Activated CD4-positive, alpha-beta T cell treated with anti-CD3 and anti-CD28 coated beads, Interleukin-2, Interleukin-6, amounts not matched to agents 100 ng/mL and 50 ng/mL, durations not matched to agents 16 hours and 8 hours (primary cell): ENCODE data around the gene KLF7.
A peak's percentile ranks its signal among the peaks of the same experiment; 100 is the strongest.

Experiments used
- DNase-seq: peaks from one replicate; pipeline ENCODE4 v3.0.0-alpha.2; 2020

KLF7 gene

DNA sequence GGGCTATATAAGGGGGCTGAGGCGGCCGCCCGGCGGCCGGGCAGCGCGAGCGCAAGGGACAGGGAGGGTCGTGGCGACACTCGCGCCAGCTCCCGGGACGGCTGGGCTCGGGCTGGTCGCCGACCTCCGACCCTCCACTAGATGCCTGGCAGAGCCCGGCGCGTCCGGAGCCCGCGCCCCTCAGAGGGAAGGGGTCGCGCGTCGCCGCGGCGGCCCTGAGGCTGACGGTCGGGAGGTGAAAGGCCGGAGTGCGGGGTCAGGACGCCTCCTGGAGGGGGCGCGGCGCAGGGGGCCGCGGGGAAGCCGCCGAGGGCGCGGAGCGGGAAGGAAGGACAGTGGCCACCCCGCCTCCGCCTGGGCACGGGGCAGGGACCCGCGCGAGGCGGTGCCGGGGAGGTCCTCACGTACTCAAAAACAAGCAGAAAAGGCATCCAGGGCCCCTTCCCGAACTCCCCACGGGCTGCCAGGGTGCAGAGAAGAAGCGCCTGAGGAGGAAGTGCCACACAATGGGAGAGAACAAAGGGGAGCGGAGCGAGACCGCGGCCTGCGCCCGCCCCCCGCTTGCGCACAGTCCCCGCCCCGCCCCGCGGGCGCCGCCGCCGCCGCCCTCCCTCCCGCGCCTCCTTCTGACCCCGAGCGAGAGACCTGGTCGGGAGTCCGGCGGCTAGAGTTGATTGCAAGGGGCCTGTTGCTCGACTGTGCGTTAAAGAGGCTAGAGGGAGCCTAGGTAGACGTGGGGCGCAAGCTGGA, 776 bp upstream of the KLF7 start:
- DNase-seq, result peak; percentile 64

DNA sequence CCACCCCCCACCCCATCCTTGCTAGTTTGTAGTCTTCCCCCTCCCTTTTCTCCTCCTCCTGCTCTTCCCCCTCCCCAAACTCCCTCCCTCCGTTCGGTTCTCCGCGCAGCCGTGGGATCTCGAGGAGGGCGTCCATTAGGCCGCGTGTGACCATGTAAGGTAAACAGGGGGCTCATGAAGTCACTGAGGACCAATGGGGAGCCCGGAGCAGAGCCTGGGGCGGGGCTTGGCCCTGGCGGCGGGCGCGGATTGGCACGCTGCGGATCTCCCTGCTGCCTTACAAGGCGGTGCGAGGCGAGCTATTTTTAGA, 246 bp upstream of the KLF7 start:
- peak; percentile 97 for DNase-seq

DNA sequence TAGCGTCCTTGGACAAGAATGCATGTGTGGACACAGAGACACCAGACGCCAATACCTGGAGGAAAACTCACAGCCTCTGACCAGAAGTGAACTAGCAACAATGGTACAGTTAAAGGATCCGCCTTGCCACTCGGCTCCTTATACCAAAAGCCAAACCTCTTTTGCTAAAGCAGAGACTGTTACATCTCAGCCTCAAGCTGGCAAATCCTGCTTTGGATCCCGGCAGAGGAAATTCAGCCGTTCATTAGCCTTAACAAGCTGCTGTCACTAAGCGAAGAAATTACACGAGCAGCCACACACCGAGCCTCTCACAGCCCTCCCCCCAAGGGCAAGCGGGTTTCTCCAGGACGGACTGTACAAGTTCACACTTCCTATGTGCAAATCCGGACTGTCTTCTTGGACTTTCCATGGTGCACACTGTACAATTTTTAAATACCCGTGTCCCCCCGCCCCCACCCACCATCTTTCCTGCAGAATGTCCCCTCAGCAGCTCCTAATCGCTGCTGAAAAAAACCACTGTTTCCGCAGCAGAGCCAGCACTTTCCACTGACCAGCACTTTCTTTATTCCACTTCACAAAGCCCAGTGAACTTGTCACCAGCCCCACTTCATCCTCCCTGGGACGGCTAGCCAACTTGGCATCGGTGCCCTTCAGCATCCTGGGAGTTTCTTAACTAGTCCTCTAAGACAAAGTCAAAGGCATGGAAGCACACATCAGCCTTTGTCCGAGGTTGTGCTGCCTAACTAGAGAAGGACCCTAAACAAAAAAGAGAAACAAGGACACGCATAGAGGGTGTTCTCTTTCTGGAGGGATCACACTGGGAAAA, 1.5 kb downstream of the KLF7 start:
- DNase-seq, result no peak

DNA sequence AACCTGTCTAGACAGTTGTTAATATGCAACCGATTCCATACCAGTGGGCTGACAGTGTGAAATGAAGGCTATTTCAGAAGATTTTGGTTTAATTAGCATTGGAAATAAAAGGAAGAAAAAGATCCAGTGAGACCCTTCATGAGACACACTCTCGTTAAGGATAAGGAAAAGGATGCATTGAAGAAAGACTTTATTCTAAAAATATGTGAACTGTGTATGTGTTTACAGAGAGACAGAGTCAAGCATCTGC, 2.1 kb downstream of the KLF7 start:
- DNase-seq, result no peak

DNA sequence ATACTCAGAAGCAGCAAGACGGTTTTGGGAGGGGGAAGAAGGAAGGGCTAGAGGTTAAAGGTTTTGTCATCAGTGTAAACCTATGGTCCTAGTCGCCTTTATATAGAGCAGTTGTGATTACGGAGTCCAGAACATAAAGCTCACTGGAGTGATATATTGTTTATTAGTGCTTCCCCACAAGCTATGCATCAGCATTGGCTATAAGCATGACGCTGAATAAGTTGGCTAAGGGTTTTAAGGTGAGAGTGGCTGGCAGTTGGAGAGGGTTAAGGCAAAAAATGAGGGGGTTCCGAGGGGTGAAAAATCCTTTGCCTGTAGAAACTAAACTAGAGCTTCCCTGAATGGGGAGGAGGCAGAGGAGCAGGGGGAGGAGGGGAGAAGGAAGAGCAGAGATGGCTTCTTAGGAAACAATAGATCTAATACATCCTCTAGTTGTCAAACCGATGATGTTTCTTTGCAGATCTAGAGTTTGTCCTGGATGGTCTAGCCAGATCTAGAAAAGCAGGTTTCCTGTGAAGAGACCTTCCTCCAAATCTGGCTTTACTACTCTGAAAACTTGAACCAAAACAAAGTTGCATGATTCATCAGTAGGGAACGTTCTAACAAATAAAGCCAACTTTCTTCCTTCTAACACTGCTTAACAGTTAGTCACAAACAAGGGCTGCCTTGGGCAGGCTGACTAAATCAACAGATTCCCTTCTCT, 2.5 kb downstream of the KLF7 start:
- DNase-seq, result peak; percentile 50

DNA sequence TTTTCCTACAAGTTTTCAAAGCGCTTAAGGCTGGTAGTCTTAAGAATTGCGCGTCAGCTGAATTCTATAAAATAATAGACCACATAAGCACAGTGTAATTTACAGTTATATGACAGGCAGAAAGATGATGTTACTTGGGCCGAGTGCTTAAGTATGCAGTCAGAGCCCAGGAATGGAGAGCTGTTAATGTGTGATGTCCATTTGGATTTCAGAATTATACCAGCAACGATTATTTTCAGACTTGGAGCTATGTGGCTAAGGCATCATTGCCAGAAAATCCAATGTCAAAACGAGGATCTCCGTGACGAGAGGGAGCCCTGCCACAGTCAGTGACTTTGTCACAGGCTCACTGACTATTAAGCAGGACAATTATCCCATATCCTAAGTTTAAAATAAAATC, 3.4 kb downstream of the KLF7 start:
- no peak for DNase-seq

DNA sequence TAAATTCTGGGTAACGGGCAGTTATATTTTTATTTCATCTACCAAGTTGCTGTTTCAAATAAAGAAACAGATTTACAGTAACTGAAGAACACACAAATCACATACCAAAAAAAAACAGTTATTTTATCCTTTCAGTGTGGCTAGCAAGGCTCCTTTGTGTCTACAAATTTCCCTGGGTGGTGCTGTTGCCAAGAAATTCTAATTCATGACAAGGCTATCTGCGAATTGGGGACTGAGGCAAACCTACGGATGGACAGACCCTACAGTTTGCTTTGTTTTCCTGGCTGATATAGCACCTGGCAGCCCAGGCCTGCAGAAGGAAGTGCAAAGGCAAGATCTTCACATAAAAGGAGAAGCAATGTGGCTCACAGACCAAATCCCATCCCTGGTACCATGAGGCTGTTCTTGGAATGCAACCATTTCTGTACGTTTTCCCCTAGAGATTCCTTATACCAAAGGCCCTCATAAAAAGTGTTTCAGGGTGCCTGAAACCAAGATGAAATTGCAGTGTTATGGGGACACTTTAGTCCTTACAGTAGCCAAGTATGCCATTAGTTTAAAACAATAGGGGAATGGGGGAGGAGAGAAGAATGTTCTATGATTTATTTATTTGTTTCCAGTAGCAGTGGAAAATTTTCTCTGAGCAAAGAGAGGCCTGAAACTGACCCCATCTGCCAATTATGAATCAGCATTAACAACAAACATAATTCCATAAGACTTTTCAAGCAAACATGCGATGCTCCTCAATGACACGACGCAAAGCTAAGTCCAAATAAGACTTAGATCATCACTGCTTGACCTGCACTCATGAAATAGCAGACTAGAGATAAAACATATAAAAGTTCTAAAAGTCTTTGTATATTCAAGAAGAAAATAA, 4.3 kb downstream of the KLF7 start:
- no peak for DNase-seq

DNA sequence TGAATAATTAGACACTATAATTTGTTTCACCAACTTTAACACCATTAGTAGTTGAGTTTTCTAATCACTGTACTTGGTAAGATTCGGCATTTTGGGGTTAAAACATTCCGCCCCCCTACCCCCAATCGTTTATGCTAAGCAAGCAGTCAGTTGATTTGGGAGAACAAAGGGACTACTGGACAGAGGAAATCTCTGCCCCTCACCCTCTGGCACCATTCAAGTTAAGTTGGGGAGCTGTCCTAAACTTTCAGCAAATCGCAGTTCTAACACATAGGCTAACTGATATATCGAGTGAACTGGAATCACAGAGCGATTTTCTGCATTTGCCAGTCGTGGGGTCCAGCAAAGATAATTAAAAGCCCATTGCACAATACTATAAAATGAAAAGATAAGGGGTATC, 5.6 kb downstream of the KLF7 start:
- DNase-seq, result no peak

DNA sequence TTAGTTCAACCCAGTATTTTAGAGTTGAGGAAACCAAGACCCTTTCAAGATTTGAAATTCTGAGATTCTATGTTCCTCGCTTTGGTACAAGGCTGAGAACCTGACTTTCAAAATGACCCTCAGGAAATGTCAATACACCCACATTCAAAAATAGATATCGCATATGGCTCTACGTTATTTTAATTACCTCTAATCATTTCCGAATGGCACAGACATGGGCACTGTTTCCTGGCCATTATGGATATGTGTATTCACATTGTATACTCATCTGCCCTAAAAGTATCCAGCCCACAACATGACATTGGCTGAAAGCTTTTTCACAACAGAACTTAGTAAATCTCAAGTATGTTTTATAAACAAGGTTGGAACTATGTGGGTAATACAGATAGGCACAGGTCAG, 6.7 kb downstream of the KLF7 start:
- no peak for DNase-seq

DNA sequence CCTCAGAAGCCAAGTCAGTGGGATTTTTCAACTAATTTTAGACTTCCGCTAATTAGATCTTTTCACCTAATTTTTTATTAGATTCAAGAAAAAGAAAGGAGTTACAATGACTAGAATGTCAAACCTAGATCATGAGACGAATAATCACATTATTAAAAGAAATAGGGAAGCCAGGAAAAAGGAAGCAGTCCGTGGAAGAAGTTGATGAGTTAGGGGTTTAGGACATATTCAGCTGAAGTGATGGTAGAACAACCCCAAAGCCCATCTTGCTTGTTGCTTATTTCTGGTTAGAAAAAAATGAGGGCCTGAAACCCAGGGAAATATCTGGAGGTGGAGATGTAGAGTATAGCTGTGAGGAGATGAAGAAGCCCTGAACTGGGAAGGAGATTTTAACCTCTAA, 8.0 kb downstream of the KLF7 start:
- DNase-seq, result no peak

DNA sequence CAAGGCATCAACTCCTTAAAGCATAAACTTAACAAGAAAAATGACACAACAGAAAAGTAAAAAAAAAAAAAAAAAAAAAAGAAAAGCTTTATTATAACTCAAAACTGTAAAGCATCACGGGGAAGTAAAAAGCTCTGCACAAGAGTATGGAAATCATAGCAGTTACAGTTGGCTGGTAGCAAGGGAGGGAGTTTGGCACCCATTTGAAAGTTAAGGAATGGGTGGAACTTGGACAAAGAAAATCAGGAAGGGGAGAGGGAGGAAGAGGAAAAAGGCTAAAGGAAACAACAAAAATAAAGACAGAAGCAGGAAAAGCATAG, 8.6 kb downstream of the KLF7 start:
- DNase-seq, result no peak

DNA sequence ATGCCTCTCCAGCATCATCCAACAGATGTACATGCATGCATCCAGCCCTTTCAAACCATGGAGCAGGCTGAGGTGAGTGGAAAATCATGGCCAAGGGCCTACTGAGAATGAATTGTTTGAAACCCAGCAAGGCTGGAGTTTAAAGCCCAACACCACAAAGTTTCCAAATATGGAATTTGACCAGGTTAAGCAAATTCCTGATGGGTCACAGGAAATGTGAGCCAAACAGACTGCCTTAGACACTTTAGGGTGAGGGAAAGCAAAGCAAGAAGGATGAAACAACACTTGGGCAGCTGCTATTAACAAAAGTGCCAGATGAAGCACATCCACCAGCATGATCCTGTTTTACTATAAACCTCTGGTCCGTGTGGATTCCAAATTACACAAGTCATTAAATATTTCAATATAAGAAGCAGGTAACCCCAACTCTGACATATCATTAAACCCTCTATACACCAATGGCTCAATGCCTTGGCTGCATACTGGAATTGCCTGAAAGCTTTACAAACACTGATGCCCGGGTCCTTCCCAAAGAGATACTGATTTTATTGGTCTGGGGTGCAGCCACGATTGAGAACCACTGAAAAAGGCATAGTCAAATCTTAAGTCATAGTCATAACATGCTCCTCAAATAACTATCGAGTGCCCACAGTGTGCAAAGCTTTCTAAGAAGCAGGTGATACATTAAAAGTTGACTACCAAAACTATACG, 9.1 kb downstream of the KLF7 start:
- peak; percentile 82 for DNase-seq

DNA sequence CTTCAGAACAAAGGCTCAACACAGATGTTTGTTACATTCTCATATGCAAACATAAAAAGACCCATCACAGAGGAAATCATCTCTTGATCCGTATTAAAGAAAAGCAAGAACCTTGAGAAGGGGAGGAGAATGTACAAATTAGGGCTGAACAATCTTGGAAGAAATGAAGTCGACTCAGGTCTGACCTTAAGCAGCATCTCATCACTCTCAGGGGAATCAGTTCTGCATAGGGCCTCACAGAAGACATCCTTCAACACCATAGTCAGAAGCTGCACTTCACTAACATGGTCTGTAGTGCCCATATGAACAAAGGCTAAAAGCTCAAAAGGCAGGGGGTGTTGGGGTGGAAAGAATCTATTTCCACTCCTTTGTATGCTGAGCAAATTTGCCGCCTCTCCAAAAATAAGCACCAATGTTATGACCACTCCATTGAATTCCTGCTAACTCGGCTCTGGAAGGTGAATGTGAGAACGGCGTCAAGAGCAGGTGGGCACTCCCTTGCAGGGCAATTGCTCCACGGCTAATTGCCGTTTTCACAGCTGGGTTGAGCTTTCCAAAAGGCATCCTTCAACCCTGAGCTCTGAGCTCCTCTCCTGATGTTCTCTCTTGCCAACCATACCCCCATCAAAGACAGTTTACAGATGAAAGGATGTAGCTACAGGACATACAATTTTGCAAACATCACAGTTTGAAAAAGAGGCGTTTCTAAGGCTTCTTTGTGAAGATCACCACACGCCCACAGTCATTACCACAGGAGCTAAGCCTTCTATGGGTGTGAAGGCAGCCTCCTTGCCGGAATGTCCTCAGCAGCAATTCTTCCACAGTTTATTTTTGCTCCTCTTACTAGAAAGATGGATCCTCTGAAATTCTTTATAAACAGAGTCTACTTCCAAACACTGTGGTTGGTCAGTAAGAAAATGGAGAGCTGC, 10.0 kb downstream of the KLF7 start:
- peak; percentile 49 for DNase-seq

DNA sequence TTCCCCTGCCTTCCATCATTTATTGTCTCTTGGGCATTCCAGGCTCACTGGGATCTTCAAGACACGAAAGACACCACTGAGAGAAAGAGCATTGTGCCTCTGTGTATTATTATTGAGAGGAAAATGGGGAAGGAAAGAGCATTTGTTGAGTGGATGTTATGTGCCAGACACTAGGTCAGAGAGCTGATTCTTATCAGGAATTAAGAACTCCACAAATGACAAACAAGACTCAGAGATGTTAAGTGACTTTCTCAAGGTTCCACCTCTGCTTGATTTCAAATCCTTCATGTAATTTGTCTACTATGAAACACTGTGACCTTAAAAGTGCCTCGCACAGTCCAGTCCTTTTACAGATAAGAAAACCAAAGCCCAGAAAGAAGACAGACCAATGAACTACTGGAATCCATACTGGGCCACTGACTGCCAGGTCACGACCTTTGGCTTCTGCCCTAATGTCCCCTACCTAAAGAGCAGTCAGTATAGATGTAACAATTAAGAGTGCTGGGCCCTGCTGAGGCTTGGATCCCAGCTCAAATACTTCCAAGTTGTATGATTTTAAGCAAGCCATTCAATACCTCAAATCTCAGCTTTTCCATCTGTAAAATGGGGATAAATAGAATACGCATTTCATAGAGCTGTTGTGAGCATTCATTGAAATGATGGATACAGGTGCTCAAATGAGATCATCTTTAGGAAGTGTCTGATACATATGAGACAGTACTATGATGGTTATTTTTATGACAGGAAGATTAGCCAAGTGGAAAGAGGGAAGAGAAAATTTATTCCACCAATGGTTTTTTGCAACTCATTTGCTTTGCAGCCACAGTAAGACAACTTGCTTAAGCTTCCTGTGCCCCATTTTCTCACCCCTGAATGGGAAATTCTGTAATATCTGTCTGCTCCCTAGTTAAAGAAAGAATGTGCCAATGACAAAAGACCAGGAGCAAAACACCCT, 10.9 kb downstream of the KLF7 start:
- DNase-seq, result no peak

DNA sequence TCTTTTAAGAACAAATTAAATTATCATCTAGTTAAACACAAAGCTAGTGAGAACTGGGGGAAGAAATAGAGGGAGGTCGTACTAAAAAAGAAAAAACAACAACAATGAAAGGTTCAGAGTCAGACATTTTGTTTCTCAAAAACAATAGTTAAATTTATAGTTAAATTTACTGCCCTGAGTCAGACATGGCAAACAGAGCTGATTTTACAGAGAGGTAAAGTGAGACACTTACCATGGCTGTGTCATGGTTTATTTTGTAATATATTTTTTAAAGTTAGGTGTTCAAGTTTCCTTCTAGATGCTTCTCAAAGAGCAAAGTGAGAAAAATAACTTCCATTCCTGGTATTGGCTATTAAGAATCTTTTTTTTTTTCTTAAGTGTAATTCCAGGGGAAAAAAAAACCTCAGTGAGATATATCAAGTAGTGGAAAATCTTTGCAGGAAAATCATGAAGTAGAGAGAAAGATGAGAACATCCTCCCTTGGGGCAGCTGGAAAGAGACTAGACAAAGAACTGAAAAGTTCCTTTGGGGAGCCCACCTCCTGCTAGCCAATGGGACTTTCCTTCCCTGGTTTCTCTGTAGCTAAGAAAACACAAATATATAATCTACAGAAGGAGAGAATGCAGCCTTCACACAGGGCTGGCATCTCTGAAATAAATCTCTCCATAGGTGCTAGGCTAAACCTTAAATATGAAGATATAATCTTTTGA, 12.3 kb downstream of the KLF7 start:
- no peak for DNase-seq

DNA sequence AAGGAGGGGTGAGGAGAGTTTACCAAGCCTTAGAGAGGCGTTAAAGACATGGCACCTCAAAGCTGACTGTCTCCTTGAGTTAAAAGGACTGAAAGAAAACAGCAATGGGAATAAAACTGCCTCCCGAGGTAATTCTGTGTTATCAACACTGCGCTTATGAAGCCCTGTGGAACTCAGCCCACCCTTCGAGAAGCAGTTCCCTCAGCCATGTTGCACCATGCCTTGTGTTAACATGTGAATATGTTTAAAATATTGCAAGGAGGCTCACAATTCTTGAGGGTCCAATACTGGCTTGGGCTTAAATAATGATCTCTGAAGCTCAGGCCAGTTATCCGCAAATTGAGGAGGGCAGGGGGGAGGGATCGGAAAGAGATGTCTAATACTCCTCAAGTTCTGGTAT, 14.7 kb downstream of the KLF7 start:
- DNase-seq, result no peak

DNA sequence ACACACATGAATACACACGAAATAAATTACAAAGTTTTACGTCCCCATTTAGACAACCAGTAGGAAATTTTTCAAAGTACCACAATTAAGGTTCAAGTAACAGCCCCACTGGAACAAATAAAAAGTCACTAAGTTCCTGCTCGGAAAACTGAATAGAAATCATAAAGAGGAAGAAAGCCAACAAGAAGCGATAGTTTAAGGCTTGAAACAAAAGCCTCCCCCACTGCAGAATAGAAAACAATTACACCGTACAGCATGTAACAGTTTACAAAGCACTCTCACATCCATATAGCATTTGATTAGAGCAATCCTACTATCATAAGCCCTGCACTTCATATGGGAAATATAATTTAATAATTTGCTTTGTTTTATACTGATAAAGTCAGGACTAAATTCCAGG, 15.5 kb downstream of the KLF7 start:
- DNase-seq, result no peak

DNA sequence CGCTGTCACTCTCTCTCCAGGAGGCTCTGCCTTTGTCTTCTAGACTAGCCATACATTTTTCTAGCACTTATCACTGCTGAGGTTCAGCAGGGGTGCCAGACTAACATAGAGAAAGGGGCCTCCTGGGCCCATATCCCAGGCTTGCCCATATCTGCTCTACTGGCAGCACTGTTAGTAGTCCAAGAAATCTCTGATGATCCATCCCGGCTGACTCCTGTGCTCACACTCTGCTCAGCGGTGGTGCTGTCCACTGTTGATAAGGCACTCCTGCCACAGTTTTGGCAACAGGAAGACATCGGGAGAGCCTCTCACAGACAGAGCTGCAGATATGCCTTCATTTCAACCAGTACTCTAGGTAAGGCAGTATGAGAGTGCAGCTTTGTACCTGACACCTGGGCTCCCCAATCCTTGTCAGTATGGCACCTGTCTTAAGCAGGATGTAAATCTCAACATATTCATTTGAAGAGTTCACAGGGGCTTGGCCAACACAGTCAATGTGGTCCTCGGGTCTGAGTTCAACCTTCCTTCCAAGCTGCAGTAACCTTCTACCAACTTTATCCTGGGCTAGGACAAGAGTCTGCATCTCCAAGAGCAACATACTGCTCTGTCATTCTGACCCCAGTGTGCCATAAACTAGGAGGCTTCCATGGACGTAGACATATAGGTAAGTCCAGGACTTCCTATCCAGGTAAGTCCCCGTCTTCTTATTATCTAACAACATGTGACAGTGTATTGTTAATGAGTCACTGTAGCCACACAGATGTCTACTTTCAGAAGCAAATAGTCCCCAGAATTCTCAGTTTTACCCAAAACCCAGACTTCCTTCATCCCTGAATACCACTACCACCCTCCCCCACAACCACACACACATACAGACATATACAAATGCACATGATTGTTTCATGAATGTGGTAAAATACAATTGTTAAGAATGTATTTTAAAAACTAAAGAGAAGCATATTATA, 16.2 kb downstream of the KLF7 start:
- DNase-seq, result no peak

DNA sequence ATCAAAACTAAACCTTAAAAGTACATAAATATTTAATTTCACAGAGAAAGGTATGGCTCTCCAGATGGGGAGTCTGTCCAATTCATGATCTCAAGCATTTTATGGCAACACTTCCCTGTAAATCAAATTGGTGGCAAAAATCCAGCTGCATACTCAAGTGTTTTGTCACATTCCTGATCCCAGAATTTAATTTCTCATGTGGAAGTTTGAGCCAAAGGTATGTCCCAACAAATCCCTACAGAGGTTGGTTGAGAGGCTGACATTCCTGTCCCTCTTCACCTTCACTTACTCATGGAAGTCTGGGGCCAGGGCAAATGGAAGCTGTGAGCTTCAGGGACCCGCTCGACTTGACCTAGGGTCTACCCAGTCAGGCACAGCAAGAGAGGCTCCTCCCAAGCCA, 17.7 kb downstream of the KLF7 start:
- no peak for DNase-seq
